Esophagus squamous epithelium (tissue), 5 donors: ENCODE results near the gene LZTS3. TPM values are rescaled to one million over a fixed set of nuclear protein-coding genes. Genes with fewer than 3 reads are reported as not detected.

Experiments
- DNase-seq: peaks from one replicate; lab custom pipeline; 2025; lab: John Stamatoyannopoulos, UW
- H3K27ac ChIP-seq, 4 donors: fragments of 200-600 bp; sonication (generic); one replicate each; pipeline ENCODE4 v1.5.1; 2016 to 2019; ENCODE audit warnings: mild to moderate bottlenecking in 1 of 4
- H3K27me3 ChIP-seq, 4 donors: fragments of 200-600 bp; sonication (generic); 1 replicate in 3 of 4; 2 replicates in 1 of 4; pipeline versions ENCODE4 v1.5.1 to v1.6.0; 2017 to 2021; ENCODE audit warnings: antibody characterized with exemption in 1 of 4
- H3K36me3 ChIP-seq, 3 donors: fragments of 200-600 bp; sonication (generic); one replicate each; pipeline ENCODE4 v1.5.1; 2016 to 2019
- H3K4me1 ChIP-seq, 3 donors: fragments of 200-600 bp; sonication (generic); one replicate each; pipeline ENCODE4 v1.5.1; 2017 to 2019
- H3K4me3 ChIP-seq, 4 donors: fragments of 200-600 bp; sonication (generic); 1 replicate in 3 of 4; 2 replicates in 1 of 4; pipeline ENCODE4 v1.5.1; 2016 to 2019; ENCODE audit warnings: mild to moderate bottlenecking in 2 of 4, moderate library complexity in 1 of 4
- H3K9me3 ChIP-seq, 3 donors: fragments of 200-600 bp; sonication (generic); one replicate each; pipeline ENCODE4 v1.5.1; 2016 to 2019
- CTCF ChIP-seq, 6 experiments: fragments of 450-650 bp in 4 of 6; fragments of 200-600 bp in 2 of 6; sonication (generic) in 2 of 6; IDR thresholded peaks; one replicate each; pipeline ENCODE4 v1.5.1; 2016 to 2019; ENCODE audit warnings: antibody characterized with exemption in 6 of 6, mild to moderate bottlenecking in 4 of 6, moderate library complexity in 4 of 6
- POLR2A ChIP-seq, 4 donors: fragments of 450-650 bp; IDR thresholded peaks; one replicate each; pipeline ENCODE4 v1.6.1; 2017; ENCODE audit warnings: antibody characterized with exemption in 4 of 4, mild to moderate bottlenecking in 4 of 4, moderate library complexity in 3 of 4
- WGBS, 2 donors: methylation state at CpG; one replicate each; pipeline ENCODE4 v1.1.5; 2018; 5-methylcytosine and 5-hydroxymethylcytosine counted together
- intact Hi-C: fragments of 100-400 bp; cut with DNase I; formaldehyde crosslinking; loops from one replicate; pipeline ENCODE4 v1.15.0; 2022
- total RNA-seq, 4 donors: library from RNA; depleted of rRNA; stranded (reverse); fragments of >200 nt; gene quantifications; one replicate each; pipeline ENCODE4 v1.1.0, GENCODE V29; 2016
- donor health status: DM: yes; HTN: yes; CAD: no.

Gene LZTS3
- total RNA-seq, 4 donors from 2014 or later, result 1.1 to 6.3 (median 4.4) TPM

DNA sequence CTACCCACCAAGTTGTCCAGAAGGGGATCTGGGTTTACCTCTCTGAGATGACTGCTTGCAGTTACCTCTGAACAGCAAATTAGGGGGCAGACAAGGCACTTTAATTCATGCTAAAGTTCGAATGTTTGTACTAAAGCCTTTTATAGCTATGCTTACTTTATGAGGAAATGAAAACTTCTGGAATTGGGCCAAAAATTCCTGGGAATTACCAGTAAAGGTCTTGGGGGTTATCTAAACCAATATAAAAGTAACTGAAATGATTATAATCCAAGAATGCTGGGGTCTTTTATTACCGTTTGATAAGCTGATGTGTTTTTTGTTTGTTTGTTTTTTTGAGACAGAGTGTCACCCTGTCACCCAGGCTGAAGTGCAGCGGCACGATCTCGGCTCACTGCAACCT, 7.9 kb upstream of the LZTS3 start:
- DNase-seq, result no peak
- intact Hi-C loops, result no loop called here
- H3K27ac ChIP-seq, result no peak overlapping the region
- no peak overlapping the region for H3K4me3 ChIP-seq
- H3K9me3 ChIP-seq, result no peaks in the 10 kb centered on the region
- TF ChIP-seq POLR2A (IDR thresholded peaks at IDR 0.05), result no peak
- no peak for TF ChIP-seq CTCF (IDR thresholded peaks at IDR 0.05)
- peaks cover 0 to 10% (median 8%) of the 10 kb centered on the region in 3 donors for H3K4me1 ChIP-seq
- no peaks in the 10 kb centered on the region for H3K27me3 ChIP-seq
- WGBS, 2 donors, result 68 to 70% methylated on average over 5 of the region's 5 CpGs
- H3K36me3 ChIP-seq, result no peaks in the 10 kb centered on the region

DNA sequence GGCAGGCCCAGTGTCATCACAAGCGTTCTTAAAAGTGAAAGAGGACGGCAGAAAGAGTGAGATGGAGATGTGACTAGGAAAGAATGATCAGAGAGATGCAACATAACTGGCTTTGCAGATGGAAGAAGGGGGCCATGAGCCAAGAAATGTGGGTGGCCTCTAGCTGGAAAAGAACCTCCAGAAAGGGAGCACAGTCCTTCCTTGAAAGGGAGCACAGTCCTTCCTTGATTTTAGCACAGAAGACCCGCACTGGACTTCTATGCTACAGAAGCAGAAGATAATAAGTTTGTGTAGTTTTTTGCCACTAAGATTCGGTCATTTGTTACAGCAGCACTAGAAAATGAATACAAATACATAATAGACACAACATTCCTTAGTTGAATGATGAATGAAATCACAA, 7.0 kb upstream of the LZTS3 start:
- intact Hi-C loops, result no loop called here
- Histone ChIP-seq H3K27ac (no peak overlapping the region), H3K4me3 (no peak overlapping the region), H3K36me3 (no peaks in the 10 kb centered on the region), H3K9me3 (no peaks in the 10 kb centered on the region), H3K4me1 (peaks cover 0 to 12% (median 8%) of the 10 kb centered on the region in 3 donors), H3K27me3 (peaks cover 0 to 1% (median 0%) of the 10 kb centered on the region in 4 donors)
- DNase-seq, result no peak
- no peak for TF ChIP-seq POLR2A (IDR thresholded peaks at IDR 0.05)
- TF ChIP-seq CTCF (IDR thresholded peaks at IDR 0.05), result no peak
- 61 to 72% methylated on average over 4 of the region's 4 CpGs for WGBS, 2 donors

- peaks cover 1 to 22% (median 3%) of the 10 kb centered on the region in 3 donors for H3K4me1 ChIP-seq
- H3K9me3 ChIP-seq, result no peaks in the 10 kb centered on the region
- H3K4me3 ChIP-seq, result no peak overlapping the region
- intact Hi-C loops, result no loop called here
- DNase-seq, result no peak
- TF ChIP-seq CTCF (IDR thresholded peaks at IDR 0.05), result no peak
- no peaks in the 10 kb centered on the region for H3K36me3 ChIP-seq
- WGBS, 2 donors, result 70 to 78% methylated on average over 8 of the region's 8 CpGs
- H3K27ac ChIP-seq, result no peak overlapping the region
- H3K27me3 ChIP-seq, result peaks cover 0 to 21% (median 0%) of the 10 kb centered on the region in 4 donors
These were observed 4.6 kb upstream of the LZTS3 start for GRCh38 chr20:3177746-3178485.

DNA sequence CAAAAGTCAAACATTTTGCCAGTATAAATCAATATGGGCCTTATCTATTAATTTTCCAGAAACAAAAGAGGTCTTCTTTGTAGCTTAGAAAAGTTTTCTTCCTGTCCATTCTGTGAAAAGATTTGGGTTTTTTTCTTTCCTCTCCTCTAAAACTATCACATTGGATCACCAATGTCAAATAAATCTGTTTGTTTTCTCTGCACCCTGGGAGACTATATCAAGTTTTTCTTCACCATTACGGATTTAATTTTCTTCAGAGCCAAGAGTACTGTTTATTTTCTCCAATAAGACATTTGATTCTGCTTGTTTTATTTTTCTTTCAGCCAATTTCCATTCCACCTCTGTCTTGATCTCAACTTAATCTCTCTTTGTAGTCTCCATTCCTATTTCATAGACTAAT, 1.9 kb upstream of the LZTS3 start:
- Histone ChIP-seq H3K4me3 (peak overlapping the region in 1 of 4 donors; percentile 92), H3K27me3 (peaks cover 0 to 39% (median 0%) of the 10 kb centered on the region in 4 donors), H3K9me3 (no peaks in the 10 kb centered on the region), H3K36me3 (no peaks in the 10 kb centered on the region), H3K27ac (no peak overlapping the region), H3K4me1 (peaks cover 6 to 30% (median 8%) of the 10 kb centered on the region in 3 donors)
- intact Hi-C loops, result no loop called here
- WGBS, 2 donors, result 56 to 65% methylated on average over 1 of the region's 1 CpG
- TF ChIP-seq CTCF (IDR thresholded peaks at IDR 0.05) (no peak), POLR2A (IDR thresholded peaks at IDR 0.05) (no peak)
- no peak for DNase-seq

DNA sequence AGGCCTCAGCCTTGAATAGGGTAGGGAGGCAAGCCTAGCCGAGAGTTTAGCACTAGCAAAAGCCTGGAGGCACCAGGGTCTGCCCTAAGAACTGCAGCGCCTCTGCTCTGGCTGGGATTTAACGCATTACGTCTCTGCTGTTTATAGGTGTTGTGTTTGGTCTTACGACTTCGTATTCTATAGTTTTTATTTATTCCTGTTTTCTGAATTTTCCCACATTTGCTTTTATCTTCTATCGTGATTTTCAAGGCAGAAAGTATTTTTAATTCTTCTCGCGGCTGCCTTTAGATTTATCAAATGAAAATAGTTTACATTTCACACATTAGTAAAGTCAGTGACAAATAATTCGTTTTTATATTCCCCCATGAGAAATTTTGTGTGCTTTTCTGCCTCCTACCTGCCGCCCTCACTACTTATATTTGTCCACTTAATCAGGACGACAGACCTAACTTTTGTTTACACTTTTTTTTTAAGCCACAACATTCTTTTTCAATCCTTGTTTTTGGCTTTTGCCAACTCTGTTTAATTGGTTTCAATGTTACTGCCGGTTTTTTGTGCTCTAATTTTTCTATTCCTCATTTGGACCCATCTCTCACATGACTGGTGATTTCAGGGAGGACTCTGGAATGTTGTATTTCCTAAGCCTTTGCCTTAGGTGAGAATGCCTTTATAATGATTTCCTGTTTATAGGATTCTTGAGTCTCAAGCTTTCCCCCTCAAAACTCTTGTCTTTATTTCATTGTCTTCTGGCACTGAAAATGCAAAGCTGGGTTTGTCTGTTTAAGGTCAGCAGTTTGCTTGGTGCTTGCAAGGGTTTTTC, 1.3 kb upstream of the LZTS3 start:
- Histone ChIP-seq H3K4me3 (peak overlapping the region; percentile 74 to 92 (median 88)), H3K27ac (peak overlapping the region; percentile 79 to 88 (median 80)), H3K36me3 (no peaks in the 10 kb centered on the region), H3K4me1 (peaks cover 6 to 30% (median 8%) of the 10 kb centered on the region in 3 donors), H3K27me3 (peaks cover 0 to 39% (median 0%) of the 10 kb centered on the region in 4 donors), H3K9me3 (no peaks in the 10 kb centered on the region)
- TF ChIP-seq CTCF (IDR thresholded peaks at IDR 0.05) (no peak), POLR2A (IDR thresholded peaks at IDR 0.05) (no peak)
- DNase-seq, result no peak
- 20 to 21% methylated on average over 13 of the region's 13 CpGs for WGBS, 2 donors
- intact Hi-C loops, result no loop called here
